H9 (cell line): ENCODE data around the gene PPP1R8. TPM values are rescaled to one million over a fixed set of nuclear protein-coding genes. Genes with fewer than 3 reads are reported as not detected.
"Not testable (repeated sequence)": the region's sequence is repeated elsewhere in the genome, so short reads cannot be mapped to it uniquely, and the experiment has no call there.

ENCODE experiments used
- DNase-seq: peaks from one replicate; pipeline ENCODE4 v3.0.0-alpha.2; 2017
- H2AFZ ChIP-seq: one replicate; pipeline ENCODE4 v1.6.1; 2013; ENCODE audit warnings: mild to moderate bottlenecking, low read length, control low read depth, moderate library complexity
- H2AK5ac ChIP-seq: 2 replicates; pipeline ENCODE4 v1.6.1; 2013; ENCODE audit warnings: low read length, control low read depth, mixed read lengths; ENCODE audit not compliant: insufficient read length
- H2BK120ac ChIP-seq: one replicate; pipeline ENCODE4 v1.6.1; 2013; ENCODE audit warnings: low read depth, mild to moderate bottlenecking, low read length, control low read depth, inconsistent platforms; ENCODE audit not compliant: poor library complexity, severe bottlenecking
- H2BK12ac ChIP-seq: 2 replicates; pipeline ENCODE4 v1.6.1; 2013; ENCODE audit warnings: low read length, control low read depth, mixed read lengths, low read depth; ENCODE audit not compliant: insufficient read length
- H2BK15ac ChIP-seq: 2 replicates; pipeline ENCODE4 v1.6.1; 2013; ENCODE audit warnings: low read depth, low read length, control low read depth
- H2BK20ac ChIP-seq: one replicate; pipeline ENCODE4 v1.6.1; 2013; ENCODE audit warnings: low read depth, mild to moderate bottlenecking, low read length, control low read depth, inconsistent platforms; ENCODE audit not compliant: poor library complexity, severe bottlenecking
- H2BK5ac ChIP-seq: 2 replicates; pipeline ENCODE4 v1.6.1; 2013; ENCODE audit warnings: low read length, control low read depth, mixed read lengths; ENCODE audit not compliant: insufficient read length
- H3K14ac ChIP-seq: 2 replicates; pipeline ENCODE4 v1.6.1; 2013; ENCODE audit warnings: low read length, control low read depth; ENCODE audit not compliant: insufficient read depth
- H3K18ac ChIP-seq: 2 replicates; pipeline ENCODE4 v1.6.1; 2013; ENCODE audit warnings: low read depth, mild to moderate bottlenecking, mixed read lengths, low read length, control low read depth; ENCODE audit not compliant: insufficient read length
- H3K23ac ChIP-seq: 2 replicates; pipeline ENCODE4 v1.6.1; 2013; ENCODE audit warnings: low read length, control low read depth, mixed read lengths, low read depth; ENCODE audit not compliant: insufficient read length
- H3K23me2 ChIP-seq: 2 replicates; pipeline ENCODE4 v1.6.1; 2013; ENCODE audit warnings: low read depth, mild to moderate bottlenecking, mixed read lengths, low read length, control low read depth; ENCODE audit not compliant: insufficient read length, poor library complexity, severe bottlenecking
- H3K27ac ChIP-seq: 2 replicates; pipeline ENCODE4 v1.5.1; 2013; ENCODE audit warnings: low read length, control low read depth, mixed read lengths, low read depth; ENCODE audit not compliant: insufficient read length
- H3K27me3 ChIP-seq: 2 replicates; pipeline ENCODE4 v1.6.1; 2013; ENCODE audit warnings: low read length, control low read depth, inconsistent platforms; ENCODE audit not compliant: insufficient read depth
- H3K4ac ChIP-seq: 2 replicates; pipeline ENCODE4 v1.6.1; 2013; ENCODE audit warnings: low read depth, mild to moderate bottlenecking, control low read depth, inconsistent platforms, low read length, moderate library complexity
- H3K4me1 ChIP-seq: 2 replicates; pipeline ENCODE4 v1.6.1; 2013; ENCODE audit warnings: low read length, control low read depth, inconsistent platforms; ENCODE audit not compliant: insufficient read depth
- H3K4me2 ChIP-seq: 2 replicates; pipeline ENCODE4 v1.6.1; 2013; ENCODE audit warnings: low read length, control low read depth, mixed read lengths; ENCODE audit not compliant: insufficient read length, insufficient read depth
- H3K56ac ChIP-seq: 2 replicates; pipeline ENCODE4 v1.6.1; 2013; ENCODE audit warnings: low read depth, mild to moderate bottlenecking, mixed read lengths, low read length, control low read depth; ENCODE audit not compliant: insufficient read length
- H3K79me1 ChIP-seq: 2 replicates; pipeline ENCODE4 v1.6.1; 2013; ENCODE audit warnings: low read depth, mild to moderate bottlenecking, moderate library complexity, low read length, control low read depth, inconsistent platforms; ENCODE audit not compliant: insufficient read depth, poor library complexity, severe bottlenecking
- H3K79me2 ChIP-seq: 2 replicates; pipeline ENCODE4 v1.6.1; 2013; ENCODE audit warnings: low read length, control low read depth, inconsistent platforms; ENCODE audit not compliant: insufficient read depth
- H3K9ac ChIP-seq: 2 replicates; pipeline ENCODE4 v1.6.1; 2013; ENCODE audit warnings: low read length, control low read depth, mixed read lengths; ENCODE audit not compliant: insufficient read length; ENCODE audit errors: extremely low read depth
- H3K9me3 ChIP-seq: one replicate; pipeline ENCODE4 v1.6.1; 2013; ENCODE audit warnings: low read depth, low read length, inconsistent platforms; ENCODE audit not compliant: control insufficient read depth
- H3T11ph ChIP-seq: one replicate; pipeline ENCODE4 v1.6.1; 2013; ENCODE audit warnings: mild to moderate bottlenecking, low read length, control low read depth, inconsistent platforms
- H4K20me1 ChIP-seq: one replicate; pipeline ENCODE4 v1.6.1; 2013; ENCODE audit not compliant: control insufficient read depth, insufficient read length, insufficient read depth
- H4K5ac ChIP-seq: 2 replicates; pipeline ENCODE4 v1.6.1; 2013; ENCODE audit warnings: low read depth, mild to moderate bottlenecking, mixed read lengths, low read length, control low read depth; ENCODE audit not compliant: insufficient read length
- H4K8ac ChIP-seq: replicated peaks from 2 replicates; pipeline ENCODE4 v1.6.1; 2013; ENCODE audit warnings: low read length, control low read depth, mixed read lengths, low read depth; ENCODE audit not compliant: insufficient read length
- H4K91ac ChIP-seq: 2 replicates; pipeline ENCODE4 v1.6.1; 2013; ENCODE audit warnings: low read depth, mild to moderate bottlenecking, moderate library complexity, mixed read lengths, low read length, control low read depth; ENCODE audit not compliant: insufficient read length
- H3K27ac Mint-ChIP-seq, 3 experiments: 2 replicates in 2 of 3; 3 replicates in 1 of 3; pipeline ENCODE4 v1.8.0; 2020 to 2021; ENCODE audit warnings: mixed read lengths in 3 of 3, mild to moderate bottlenecking in 1 of 3, moderate library complexity in 1 of 3
- H3K27me3 Mint-ChIP-seq: 2 replicates; pipeline ENCODE4 v1.8.0; 2021; ENCODE audit warnings: low read depth, mild to moderate bottlenecking, moderate library complexity, mixed read lengths
- H3K36me3 Mint-ChIP-seq, 3 experiments: 2 replicates in 2 of 3; 3 replicates in 1 of 3; pipeline ENCODE4 v1.8.0; 2020 to 2021; ENCODE audit warnings: low read depth in 3 of 3, mixed read lengths in 3 of 3; ENCODE audit not compliant: insufficient read depth in 1 of 3
- H3K4me1 Mint-ChIP-seq, 2 experiments: 2 replicates each; pipeline ENCODE4 v1.8.0; 2020; ENCODE audit warnings: mixed read lengths in 2 of 2
- H3K4me3 Mint-ChIP-seq, 2 experiments: 2 replicates in 1 of 2; 3 replicates in 1 of 2; pipeline ENCODE4 v1.8.0; 2020 to 2021; ENCODE audit warnings: mild to moderate bottlenecking in 2 of 2, mixed read lengths in 2 of 2, moderate library complexity in 1 of 2
- H3K9me3 Mint-ChIP-seq, 2 experiments: 2 replicates in 1 of 2; 3 replicates in 1 of 2; pipeline ENCODE4 v1.8.0; 2020; ENCODE audit warnings: mild to moderate bottlenecking in 2 of 2, mixed read lengths in 2 of 2, moderate library complexity in 1 of 2
- WGBS: extraction: QIAGEN DNeasy Blood & Tissue Kit; methylation state at CpG from one replicate; pipeline ENCODE4 v1.1.7; 2013; ENCODE audit warnings: missing lambda C conversion rate, low lambda C conversion rate, mixed read lengths; ENCODE audit not compliant: insufficient read length; ENCODE audit errors: extremely low coverage; 5-methylcytosine and 5-hydroxymethylcytosine counted together
- total RNA-seq: library from RNA; stranded (reverse); gene quantifications from 2 replicates; pipeline ENCODE4 v1.2.1, GENCODE V29; 2021
- TF ChIP-seq, protein P1 (sequence below): fragments of 200-600 bp; sonication (generic); conservative IDR thresholded peaks from 3 replicates; pipeline ENCODE4 v1.8.0; 2021; ENCODE audit warnings: antibody characterized with exemption, mild to moderate bottlenecking

The PPP1R8 gene
- total RNA-seq, 1 experiment from 2014 or later = 58.8 TPM

DNA sequence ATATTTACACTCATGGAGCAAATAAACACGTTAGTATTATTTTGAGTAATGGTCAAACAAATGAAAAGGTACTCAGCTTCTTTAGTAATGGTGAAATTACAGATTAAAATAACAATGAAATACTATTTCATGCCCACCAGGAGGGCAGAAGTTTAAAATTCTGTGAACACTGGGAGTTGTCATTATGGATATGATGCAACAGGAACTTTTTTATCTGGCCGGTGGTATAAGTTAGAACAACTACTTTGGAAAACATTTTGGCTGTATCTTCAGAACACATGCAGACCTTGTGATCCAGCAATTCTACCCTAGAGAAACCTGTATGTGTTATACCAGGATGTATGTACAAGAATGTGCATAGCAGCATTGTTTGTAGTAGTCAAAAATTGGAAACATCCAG, 23.2 kb upstream of the PPP1R8 start:
- no peak overlapping the region for H3K23ac ChIP-seq
- H3K14ac ChIP-seq = no peak overlapping the region
- no peak overlapping the region for H3K9ac ChIP-seq
- no peak overlapping the region for H2BK20ac ChIP-seq
- H3K79me1 ChIP-seq = no peaks in the 10 kb centered on the region
- H3K56ac ChIP-seq = no peak overlapping the region
- peaks cover 3% of the 10 kb centered on the region for H3K4me1 ChIP-seq
- H2BK5ac ChIP-seq = no peak overlapping the region
- H3K18ac ChIP-seq = no peak overlapping the region
- Mint-ChIP-seq H3K27me3 (no peaks in the 10 kb centered on the region), H3K4me3 (no peak overlapping the region), H3K36me3 (peaks cover 1 to 11% (median 4%) of the 10 kb centered on the region in 3 experiments; a peak in 3 of 7 replicates), H3K4me1 (peaks cover 14% of the 10 kb centered on the region in 2 experiments), H3K27ac (peak overlapping the region in 1 of 3 experiments; percentile 53; a peak in 2 of 7 replicates), H3K9me3 (no peaks in the 10 kb centered on the region)
- no peak overlapping the region for H2BK12ac ChIP-seq
- H3K79me2 ChIP-seq = no peaks in the 10 kb centered on the region
- no peak overlapping the region for H3K4ac ChIP-seq
- no peak overlapping the region for H4K8ac ChIP-seq
- H4K20me1 ChIP-seq = no peaks in the 10 kb centered on the region
- no peak overlapping the region for H4K5ac ChIP-seq
- H3K23me2 ChIP-seq = no peaks in the 10 kb centered on the region
- no peak overlapping the region for H2AK5ac ChIP-seq
- no peaks in the 10 kb centered on the region for H3K9me3 ChIP-seq
- no peak overlapping the region for H3K27ac ChIP-seq
- no peaks in the 10 kb centered on the region for H3K27me3 ChIP-seq
- H2AFZ ChIP-seq = no peak overlapping the region
- H2BK15ac ChIP-seq = no peak overlapping the region
- WGBS = no CpG with 5 or more reads among the region's 2 CpGs
- no peak for DNase-seq
- no peak overlapping the region for H3T11ph ChIP-seq
- TF ChIP-seq, protein P1, sequence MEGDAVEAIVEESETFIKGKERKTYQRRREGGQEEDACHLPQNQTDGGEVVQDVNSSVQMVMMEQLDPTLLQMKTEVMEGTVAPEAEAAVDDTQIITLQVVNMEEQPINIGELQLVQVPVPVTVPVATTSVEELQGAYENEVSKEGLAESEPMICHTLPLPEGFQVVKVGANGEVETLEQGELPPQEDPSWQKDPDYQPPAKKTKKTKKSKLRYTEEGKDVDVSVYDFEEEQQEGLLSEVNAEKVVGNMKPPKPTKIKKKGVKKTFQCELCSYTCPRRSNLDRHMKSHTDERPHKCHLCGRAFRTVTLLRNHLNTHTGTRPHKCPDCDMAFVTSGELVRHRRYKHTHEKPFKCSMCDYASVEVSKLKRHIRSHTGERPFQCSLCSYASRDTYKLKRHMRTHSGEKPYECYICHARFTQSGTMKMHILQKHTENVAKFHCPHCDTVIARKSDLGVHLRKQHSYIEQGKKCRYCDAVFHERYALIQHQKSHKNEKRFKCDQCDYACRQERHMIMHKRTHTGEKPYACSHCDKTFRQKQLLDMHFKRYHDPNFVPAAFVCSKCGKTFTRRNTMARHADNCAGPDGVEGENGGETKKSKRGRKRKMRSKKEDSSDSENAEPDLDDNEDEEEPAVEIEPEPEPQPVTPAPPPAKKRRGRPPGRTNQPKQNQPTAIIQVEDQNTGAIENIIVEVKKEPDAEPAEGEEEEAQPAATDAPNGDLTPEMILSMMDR = no peak
- no peak overlapping the region for H4K91ac ChIP-seq
- no peak overlapping the region for H2BK120ac ChIP-seq
- H3K4me2 ChIP-seq = no peak overlapping the region

DNA sequence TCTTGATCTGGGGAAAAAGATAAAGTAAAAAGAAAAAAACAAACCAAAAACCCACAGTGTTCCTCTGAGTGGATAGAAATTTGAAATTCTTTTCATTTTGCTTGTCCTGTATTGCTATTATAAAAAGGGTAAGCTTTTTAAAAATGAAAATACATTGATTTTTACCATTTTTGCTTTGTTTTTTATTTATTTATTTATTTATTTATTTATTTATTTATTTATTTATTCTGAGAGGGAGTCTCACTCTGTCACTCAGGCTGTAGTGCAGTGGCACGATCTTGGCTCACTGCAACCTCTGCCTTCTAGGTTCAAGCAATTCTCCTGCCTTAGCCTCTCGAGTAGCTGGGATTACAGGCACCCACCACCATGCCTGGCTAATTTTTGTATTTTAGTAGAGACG, 22.5 kb upstream of the PPP1R8 start:
- no CpG with 5 or more reads among the region's 3 CpGs for WGBS
- H3K27ac ChIP-seq, H2BK5ac ChIP-seq: not testable (repeated sequence)

More for the DNA sequence above, 22.5 kb upstream of the PPP1R8 start:
- H2BK15ac ChIP-seq, H4K8ac ChIP-seq, H3K4me3 Mint-ChIP-seq, DNase-seq, H3K23ac ChIP-seq, H2AK5ac ChIP-seq, H3K18ac ChIP-seq, H3K4me2 ChIP-seq, H3K23me2 ChIP-seq, H4K91ac ChIP-seq, H2BK120ac ChIP-seq, H3K9ac ChIP-seq, H3K9me3 Mint-ChIP-seq, H3K14ac ChIP-seq, H3K79me2 ChIP-seq, H4K20me1 ChIP-seq, H2BK20ac ChIP-seq, H3K27me3 Mint-ChIP-seq, H3T11ph ChIP-seq, H3K4me1 ChIP-seq, H3K9me3 ChIP-seq, H3K56ac ChIP-seq, H3K27me3 ChIP-seq, H2AFZ ChIP-seq, H3K4ac ChIP-seq, H4K5ac ChIP-seq, H2BK12ac ChIP-seq, H3K79me1 ChIP-seq: not testable (repeated sequence)
- Mint-ChIP-seq H3K27ac (peak overlapping the region in 2 of 3 experiments; percentile 81 to 91; a peak in 3 of 7 replicates), H3K4me1 (peaks cover 14% of the 10 kb centered on the region in 2 experiments), H3K36me3 (peaks cover 1 to 11% (median 4%) of the 10 kb centered on the region in 3 experiments; a peak in 4 of 7 replicates)
